ENCODE results near the gene RINL.

Gene RINL

GRCh38 chr19:38877781-38878574, at the start of gene RINL:
Gene RINL, minus strand, starts transcription at chr19:38878275. Its CDS starts 1,533 bp downstream, at chr19:38876742.
- DNase-seq = no peak

- no peak for DNase-seq
These were observed 46.3 kb upstream of the RINL start for GRCh38 chr19:38924388-38924787.

GRCh38 chr19:38922482-38922881, 44.4 kb upstream of the RINL start:
- no peak for DNase-seq

- DNase-seq = no peak
These were observed 43.6 kb upstream of the RINL start for GRCh38 chr19:38921420-38922274.

GRCh38 chr19:38920602-38921419, 42.7 kb upstream of the RINL start:
- DNase-seq = no peak

- DNase-seq = no peak
These were observed 41.9 kb upstream of the RINL start for GRCh38 chr19:38919837-38920601.

GRCh38 chr19:38918526-38918925, 40.5 kb upstream of the RINL start:
- DNase-seq = no peak

GRCh38 chr19:38917921-38918491, 39.9 kb upstream of the RINL start:
- no peak for DNase-seq

GRCh38 chr19:38917516-38917915, 39.4 kb upstream of the RINL start:
- no peak for DNase-seq

- no peak for DNase-seq
These were observed 37.5 kb upstream of the RINL start for GRCh38 chr19:38915329-38916321.

- DNase-seq = no peak
These were observed 35.9 kb upstream of the RINL start for GRCh38 chr19:38913958-38914357.

- DNase-seq = no peak
These were observed 34.8 kb upstream of the RINL start for GRCh38 chr19:38912600-38913514.

GRCh38 chr19:38911388-38912001, 33.4 kb upstream of the RINL start:
- no peak for DNase-seq

- no peak for DNase-seq
These were observed 32.4 kb upstream of the RINL start for GRCh38 chr19:38910488-38910887.

- no peak for DNase-seq
These were observed 30.8 kb upstream of the RINL start for GRCh38 chr19:38908911-38909310.

GRCh38 chr19:38907670-38908069, 29.6 kb upstream of the RINL start:
- DNase-seq = no peak

GRCh38 chr19:38907227-38907626, 29.2 kb upstream of the RINL start:
- no peak for DNase-seq

GRCh38 chr19:38905620-38906019, 27.5 kb upstream of the RINL start:
- DNase-seq = no peak

Measured in HCEC 1CT (cell line).